SU-DHL-6 (cell line): ENCODE data around the gene POLQ.

Experiments
- H2AFZ ChIP-seq: fragments of 200-600 bp; sonication (generic); 2 replicates; pipeline ENCODE4 v1.6.1; 2014; ENCODE audit warnings: low read depth, mild to moderate bottlenecking, moderate library complexity, mixed read lengths, antibody characterized with exemption, low read length; ENCODE audit not compliant: severe bottlenecking
- H3F3A ChIP-seq: fragments of 200-600 bp; shearing (Covaris generic); 2 replicates; pipeline ENCODE4 v1.6.0; 2016; ENCODE audit warnings: antibody characterized with exemption, mild to moderate bottlenecking; ENCODE audit not compliant: insufficient read depth
- H3K27ac ChIP-seq: fragments of 200-600 bp; sonication (generic); 2 replicates; pipeline ENCODE4 v1.5.1; 2016; ENCODE audit warnings: low read depth, mild to moderate bottlenecking, low read length, moderate library complexity, mixed read lengths
- H3K27me3 ChIP-seq: fragments of 200-600 bp; sonication (generic), shearing (Covaris generic); 2 replicates; pipeline ENCODE4 v1.6.0; 2014; ENCODE audit warnings: mild to moderate bottlenecking, low read length
- H3K36me3 ChIP-seq: fragments of 200-600 bp; sonication (generic); 2 replicates; pipeline ENCODE4 v1.6.1; 2014; ENCODE audit warnings: mild to moderate bottlenecking, low read length, mixed read lengths
- H3K4me2 ChIP-seq: fragments of 300-600, 200-600 bp; shearing (Covaris generic), sonication (generic); 2 replicates; pipeline ENCODE4 v1.6.0; 2014; ENCODE audit warnings: low read length, low read depth, mild to moderate bottlenecking; ENCODE audit not compliant: poor library complexity, severe bottlenecking
- H3K4me3 ChIP-seq: fragments of 200-600 bp; sonication (generic); 2 replicates; pipeline ENCODE4 v1.5.1; 2014; ENCODE audit warnings: antibody characterized with exemption, low read length, mild to moderate bottlenecking, mixed read lengths; ENCODE audit not compliant: insufficient read depth, poor library complexity, severe bottlenecking
- H3K79me2 ChIP-seq: fragments of 200-600 bp; sonication (generic); 2 replicates; pipeline ENCODE4 v1.6.1; 2014; ENCODE audit warnings: mild to moderate bottlenecking, low read length, moderate library complexity; ENCODE audit not compliant: insufficient read depth
- H3K9ac ChIP-seq: fragments of 200-600 bp; sonication (generic); 2 replicates; pipeline ENCODE4 v1.7.0; 2014; ENCODE audit warnings: mild to moderate bottlenecking, low read length
- H3K9me2 ChIP-seq: fragments of 200-600 bp; sonication (generic); replicated peaks from 2 replicates; pipeline ENCODE4 v1.6.1; 2014; ENCODE audit warnings: low read length; ENCODE audit not compliant: insufficient read depth
- H3K9me3 ChIP-seq: fragments of 200-600 bp; sonication (generic); 2 replicates; pipeline ENCODE4 v1.6.1; 2014; ENCODE audit warnings: low read length, mixed read lengths; ENCODE audit not compliant: insufficient read depth
- H4K20me1 ChIP-seq: fragments of 200-600 bp; sonication (generic); 2 replicates; pipeline ENCODE4 v1.6.1; 2014; ENCODE audit warnings: low read depth, mild to moderate bottlenecking, antibody characterized with exemption, low read length, moderate library complexity, mixed read lengths
- EZH2phosphoT487 ChIP-seq: fragments of 200-600 bp; sonication (generic), shearing (Covaris generic); conservative IDR thresholded peaks from 2 replicates; pipeline ENCODE4 v1.6.1; 2018; ENCODE audit warnings: mild to moderate bottlenecking, antibody characterized with exemption, low read length, moderate library complexity, mixed read lengths
- TF ChIP-seq, protein P1 (sequence below): fragments of 200-600 bp; sonication (generic); IDR thresholded peaks from one replicate; pipeline ENCODE4 v1.5.1; 2017; ENCODE audit warnings: antibody characterized with exemption, mild to moderate bottlenecking, low read length, moderate library complexity; ENCODE audit not compliant: insufficient read depth, poor library complexity, severe bottlenecking

The POLQ gene

DNA sequence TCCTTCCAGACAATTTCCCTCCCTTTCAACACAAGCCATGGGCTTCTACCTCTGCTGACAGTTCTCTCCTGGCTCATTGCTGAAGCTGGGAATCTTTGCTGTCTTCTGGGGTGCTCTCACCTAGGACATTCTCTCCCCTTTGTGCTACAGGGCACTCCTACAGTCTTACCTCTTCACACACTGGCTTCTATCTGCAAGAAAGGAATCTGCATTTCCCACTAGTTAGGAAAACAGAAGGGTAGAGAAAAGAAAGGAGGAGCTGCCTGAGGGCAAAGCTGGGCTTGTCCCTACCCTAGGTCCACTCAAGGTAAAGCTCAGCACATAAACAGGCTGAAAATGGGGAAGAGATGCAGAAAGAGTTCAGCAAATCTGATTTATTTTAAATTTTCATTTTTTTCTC, 16.4 kb upstream of the POLQ start:
- no peak overlapping the region for H3K27ac ChIP-seq
- H2AFZ ChIP-seq, result no peak overlapping the region
- no peak overlapping the region for H3K9ac ChIP-seq
- H3F3A ChIP-seq, result no peaks in the 10 kb centered on the region
- H3K4me3 ChIP-seq, result no peak overlapping the region
- H4K20me1 ChIP-seq, result no peaks in the 10 kb centered on the region
- H3K79me2 ChIP-seq, result no peaks in the 10 kb centered on the region
- H3K36me3 ChIP-seq, result no peaks in the 10 kb centered on the region
- H3K9me2 ChIP-seq, result no peaks in the 10 kb centered on the region
- no peaks in the 10 kb centered on the region for H3K27me3 ChIP-seq
- TF ChIP-seq, protein P1, sequence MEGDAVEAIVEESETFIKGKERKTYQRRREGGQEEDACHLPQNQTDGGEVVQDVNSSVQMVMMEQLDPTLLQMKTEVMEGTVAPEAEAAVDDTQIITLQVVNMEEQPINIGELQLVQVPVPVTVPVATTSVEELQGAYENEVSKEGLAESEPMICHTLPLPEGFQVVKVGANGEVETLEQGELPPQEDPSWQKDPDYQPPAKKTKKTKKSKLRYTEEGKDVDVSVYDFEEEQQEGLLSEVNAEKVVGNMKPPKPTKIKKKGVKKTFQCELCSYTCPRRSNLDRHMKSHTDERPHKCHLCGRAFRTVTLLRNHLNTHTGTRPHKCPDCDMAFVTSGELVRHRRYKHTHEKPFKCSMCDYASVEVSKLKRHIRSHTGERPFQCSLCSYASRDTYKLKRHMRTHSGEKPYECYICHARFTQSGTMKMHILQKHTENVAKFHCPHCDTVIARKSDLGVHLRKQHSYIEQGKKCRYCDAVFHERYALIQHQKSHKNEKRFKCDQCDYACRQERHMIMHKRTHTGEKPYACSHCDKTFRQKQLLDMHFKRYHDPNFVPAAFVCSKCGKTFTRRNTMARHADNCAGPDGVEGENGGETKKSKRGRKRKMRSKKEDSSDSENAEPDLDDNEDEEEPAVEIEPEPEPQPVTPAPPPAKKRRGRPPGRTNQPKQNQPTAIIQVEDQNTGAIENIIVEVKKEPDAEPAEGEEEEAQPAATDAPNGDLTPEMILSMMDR, result no peak
- TF ChIP-seq EZH2phosphoT487, result no peak
- no peak overlapping the region for H3K4me2 ChIP-seq
- H3K9me3 ChIP-seq, result no peaks in the 10 kb centered on the region

DNA sequence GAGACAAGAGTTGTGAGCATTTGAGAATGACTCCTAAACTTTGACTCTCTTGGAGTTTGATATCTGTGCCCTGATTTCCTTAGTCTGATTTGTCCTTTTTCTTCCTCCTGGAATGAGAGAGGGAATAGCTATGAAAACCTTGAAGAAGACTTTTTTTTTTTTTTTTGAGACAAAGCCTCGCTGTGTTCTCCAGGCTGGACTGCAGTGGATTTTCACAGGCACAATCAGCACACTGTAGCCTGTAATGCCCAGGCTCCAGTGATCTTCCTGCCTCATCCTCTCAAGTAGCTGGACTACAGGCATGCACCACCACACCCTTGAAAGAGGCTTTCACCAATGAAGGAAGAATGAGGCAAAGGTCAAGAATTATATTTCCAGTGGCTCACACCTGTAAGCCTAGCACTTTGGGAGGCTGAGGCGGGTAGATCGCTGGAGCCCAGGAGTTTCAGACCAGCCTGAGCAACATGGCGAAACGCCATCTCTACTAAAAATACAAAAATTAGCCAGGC, 11.7 kb upstream of the POLQ start:
- Histone ChIP-seq H3K4me2 (no peak overlapping the region), H2AFZ (no peak overlapping the region), H4K20me1 (no peaks in the 10 kb centered on the region), H3K9me3 (no peaks in the 10 kb centered on the region), H3K27ac (no peak overlapping the region), H3F3A (no peaks in the 10 kb centered on the region), H3K4me3 (no peak overlapping the region), H3K36me3 (no peaks in the 10 kb centered on the region), H3K9me2 (no peaks in the 10 kb centered on the region), H3K27me3 (no peaks in the 10 kb centered on the region), H3K79me2 (no peaks in the 10 kb centered on the region), H3K9ac (no peak overlapping the region)
- TF ChIP-seq, protein P1, result no peak
- TF ChIP-seq EZH2phosphoT487, result no peak

DNA sequence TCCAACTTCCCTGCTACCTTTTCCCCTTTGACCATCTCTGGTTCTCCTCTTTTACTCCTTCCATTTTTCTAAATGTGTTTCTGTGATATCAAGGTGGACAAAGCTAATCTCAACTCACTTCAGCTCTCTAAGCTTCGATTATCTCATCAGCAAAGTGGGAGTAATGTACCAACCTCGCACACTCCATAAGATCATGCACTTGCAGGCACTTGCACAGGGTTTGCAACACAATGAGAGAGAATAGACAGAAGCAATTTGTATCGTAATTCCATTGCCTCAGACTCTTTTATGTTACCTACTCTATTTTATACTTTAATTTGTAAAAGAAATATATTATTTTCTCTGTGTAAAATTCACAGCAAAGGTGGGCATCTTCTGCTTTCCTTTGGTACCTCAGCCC, 7.0 kb upstream of the POLQ start:
- no peaks in the 10 kb centered on the region for H3K36me3 ChIP-seq
- H3K27me3 ChIP-seq, result no peaks in the 10 kb centered on the region
- H2AFZ ChIP-seq, result peak overlapping the region; percentile 29
- H3K79me2 ChIP-seq, result no peaks in the 10 kb centered on the region
- no peak overlapping the region for H3K4me3 ChIP-seq
- no peak overlapping the region for H3K27ac ChIP-seq
- peaks cover 15% of the 10 kb centered on the region for H3F3A ChIP-seq
- no peaks in the 10 kb centered on the region for H3K9me2 ChIP-seq
- no peaks in the 10 kb centered on the region for H3K9me3 ChIP-seq
- H3K4me2 ChIP-seq, result no peak overlapping the region
- no peak for TF ChIP-seq EZH2phosphoT487
- TF ChIP-seq, protein P1, result no peak
- H3K9ac ChIP-seq, result no peak overlapping the region
- H4K20me1 ChIP-seq, result no peaks in the 10 kb centered on the region
